Muscle of back (tissue), 11 donors: Measurements from ENCODE around the gene NEURL3. TPM values are rescaled to one million over a fixed set of nuclear protein-coding genes. Genes with fewer than 3 reads are reported as not detected.
"Not testable (repeated sequence)": the region's sequence is repeated elsewhere in the genome, so short reads cannot be mapped to it uniquely, and the experiment has no call there.

ENCODE experiments used
- DNase-seq, 3 donors: peaks; one replicate each; pipeline versions ENCODE4 v3.0.0 to v3.0.0-alpha.2; 2013
- polyA plus RNA-seq, 10 donors: library from polyadenylated mRNA; unstranded; fragments of 120-200 nt; gene quantifications; one replicate each; pipeline ENCODE4 v1.2.1, GENCODE V29; 2013; ENCODE audit not compliant: insufficient read length in 10 of 10

The NEURL3 gene
- polyA plus RNA-seq, 10 donors: 0.09 to 0.39 (median 0.18) TPM; not detected in 3

DNA sequence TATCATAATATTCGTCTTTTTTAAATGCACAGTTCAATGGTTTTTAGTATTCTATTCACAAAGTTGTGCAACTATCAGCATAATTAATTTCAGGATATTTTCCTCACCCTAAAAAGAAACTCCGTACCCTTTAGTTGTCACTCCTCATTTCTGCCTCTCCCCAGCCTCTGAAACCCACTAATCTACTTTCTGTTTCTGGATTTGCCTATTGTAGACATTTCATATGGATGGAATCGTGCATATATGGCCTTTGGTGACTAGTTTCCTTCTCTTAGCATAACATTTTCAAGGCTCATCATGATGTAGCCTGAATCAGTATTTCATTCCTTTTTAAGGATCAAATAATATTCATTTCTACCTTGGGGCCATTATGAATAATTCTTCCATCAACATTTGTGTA is 18.5 kb downstream of the NEURL3 start:
- DNase-seq: no peak

- DNase-seq: peak; percentile 54 to 79 (median 61)
These were observed 19.2 kb downstream of the NEURL3 start for GRCh38 chr2:96485751-96486651.

GRCh38 chr2:96485350-96485749 is 19.8 kb downstream of the NEURL3 start:
- DNase-seq: no peak

GRCh38 chr2:96484091-96484490 is 21.1 kb downstream of the NEURL3 start:
- no peak for DNase-seq

- no peak for DNase-seq
These were observed 27.7 kb downstream of the NEURL3 start for GRCh38 chr2:96477458-96477857.

DNA sequence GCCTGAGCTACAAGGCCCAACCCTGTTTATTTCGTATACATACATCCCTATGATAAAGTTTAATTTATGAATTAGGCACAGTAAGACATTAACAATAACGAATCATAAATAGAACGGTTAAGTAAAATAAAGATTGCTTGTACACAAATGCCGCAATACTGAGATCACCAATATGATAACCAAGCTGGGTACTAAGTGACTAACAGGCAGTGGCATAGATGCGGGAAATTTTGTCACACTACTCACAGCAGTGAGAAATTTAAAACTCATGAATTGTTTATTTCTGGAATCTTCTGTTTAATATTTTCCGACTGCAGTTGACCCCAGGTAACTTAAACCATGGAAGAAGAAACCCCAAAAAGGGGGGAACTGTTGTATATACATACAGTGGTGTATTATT is 33.4 kb downstream of the NEURL3 start:
- no peak for DNase-seq

DNA sequence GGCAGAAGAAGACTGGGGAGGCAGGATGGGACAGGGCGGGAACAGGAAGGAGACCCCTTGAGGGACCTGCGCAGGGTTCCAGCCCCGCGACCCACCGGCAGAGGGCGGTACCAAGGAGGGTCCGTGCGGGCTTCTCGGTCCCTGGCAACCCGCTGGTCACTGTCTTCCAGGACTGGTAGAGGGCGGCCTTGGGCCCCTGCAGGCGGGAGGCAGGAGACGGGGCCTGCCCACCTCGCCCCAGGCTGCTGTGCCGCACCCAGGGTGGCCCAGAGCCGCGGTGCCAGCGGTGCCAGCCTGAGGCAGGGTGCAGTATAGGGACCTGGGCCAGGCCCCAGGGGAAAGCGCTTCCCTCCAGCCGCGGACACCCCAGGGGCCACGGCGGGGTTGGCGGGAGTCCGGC is 34.5 kb downstream of the NEURL3 start:
- DNase-seq: peak in 1 of 3 donors; percentile 28

- no peak for DNase-seq
These were observed 35.0 kb downstream of the NEURL3 start for GRCh38 chr2:96470109-96470508.

- DNase-seq: no peak
These were observed 36.3 kb downstream of the NEURL3 start for GRCh38 chr2:96468904-96469303.

- no peak for DNase-seq
These were observed 40.5 kb downstream of the NEURL3 start for GRCh38 chr2:96464651-96465050.

- no peak for DNase-seq
These were observed 41.1 kb downstream of the NEURL3 start for GRCh38 chr2:96464061-96464460.

DNA sequence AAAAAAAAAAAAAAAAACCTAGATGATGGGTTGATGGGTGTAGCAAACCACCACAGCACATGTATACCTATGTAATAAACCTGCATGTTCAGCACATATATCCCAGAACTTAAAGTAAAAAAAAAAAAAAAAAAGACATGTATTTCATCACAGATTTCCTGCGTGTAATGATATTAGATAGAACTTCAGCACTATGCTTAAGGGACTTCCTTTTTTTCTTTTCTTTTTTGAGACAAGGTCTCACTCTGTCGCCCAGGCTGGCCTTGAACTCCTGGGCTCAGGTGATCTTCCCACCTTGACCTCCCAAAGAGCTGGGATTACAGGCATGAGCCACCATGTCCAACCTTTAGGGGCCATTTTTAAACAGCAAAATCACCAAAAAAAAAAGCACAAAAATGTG is 42.0 kb downstream of the NEURL3 start:
- no peak for DNase-seq

GRCh38 chr2:96461616-96462015 is 43.5 kb downstream of the NEURL3 start:
- DNase-seq: not testable (repeated sequence)

DNA sequence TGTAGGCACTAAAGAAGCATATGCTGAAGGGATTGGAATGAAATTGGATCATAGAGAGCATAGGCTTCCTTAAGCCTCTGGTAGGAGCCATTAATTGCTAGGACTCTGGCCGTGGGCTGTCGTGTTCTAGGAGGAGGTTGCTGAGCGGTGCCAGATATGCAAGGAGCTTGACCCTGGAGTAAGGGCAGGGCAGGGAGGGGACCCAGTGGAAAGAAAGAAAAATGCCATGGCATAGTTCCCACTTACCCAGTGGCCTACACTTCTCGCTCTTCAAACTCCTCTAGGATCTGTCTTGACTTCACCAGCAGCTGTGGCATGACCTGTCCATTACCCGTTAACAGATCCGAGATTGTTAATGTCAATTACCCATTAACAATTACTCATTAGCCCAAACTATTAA is 53.1 kb downstream of the NEURL3 start:
- DNase-seq: no peak

GRCh38 chr2:96449637-96450036 is 55.5 kb downstream of the NEURL3 start:
- DNase-seq: no peak

GRCh38 chr2:96449174-96449573 is 56.0 kb downstream of the NEURL3 start:
- DNase-seq: no peak

DNA sequence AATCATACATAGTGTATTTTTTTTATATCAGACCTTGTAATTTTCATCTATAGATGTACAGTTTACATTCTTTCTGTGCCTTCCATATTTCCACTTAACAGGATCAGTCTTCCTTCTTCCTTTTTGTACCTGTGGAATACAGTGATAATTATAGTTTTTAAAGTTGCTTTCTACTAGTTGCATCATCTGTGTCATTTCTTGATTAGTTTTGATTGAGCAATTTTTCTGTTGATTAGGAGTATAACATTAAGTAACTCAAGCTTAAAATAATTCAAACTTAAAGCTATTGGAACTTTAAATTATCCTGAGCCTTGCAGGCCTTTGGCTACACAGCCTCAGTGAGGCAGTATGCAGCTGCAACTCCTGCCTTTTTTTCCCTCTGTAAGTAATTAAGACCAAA is 57.4 kb downstream of the NEURL3 start:
- DNase-seq: no peak

Other genes with a start within 250 kb of the NEURL3 start
- 10 to 100 TPM; 23.7 to 31.1 (median 25.3) TPM for gene TMEM127, start 239.4 kb downstream of the NEURL3 start, polyA plus RNA-seq
- 10 to 100 TPM; 32.5 to 49.9 (median 43.9) TPM for gene CIAO1, start 239.1 kb downstream of the NEURL3 start, polyA plus RNA-seq
- gene SNRNP200, start 199.8 kb downstream of the NEURL3 start, polyA plus RNA-seq: 100 to 1,000 TPM in 2 of 10 donors, 10 to 100 TPM in 8; 78.0 to 108 (median 89.2) TPM
- gene ITPRIPL1, start 180.0 kb downstream of the NEURL3 start, polyA plus RNA-seq: 1 to 10 TPM; 2.3 to 6.0 (median 3.3) TPM
- 10 to 100 TPM in 4 of 10 donors, 1 to 10 TPM in 6; 7.0 to 17.9 (median 9.6) TPM for gene NCAPH, start 169.6 kb downstream of the NEURL3 start, polyA plus RNA-seq
- 10 to 100 TPM; 16.9 to 42.0 (median 23.4) TPM for gene ARID5A, start 31.4 kb upstream of the NEURL3 start, polyA plus RNA-seq
- gene KANSL3, start 133.0 kb upstream of the NEURL3 start, polyA plus RNA-seq: 10 to 100 TPM; 23.7 to 38.7 (median 30.8) TPM
- 1 to 10 TPM in 4 of 10 donors, under 1 TPM in 6; 0.26 to 2.7 (median 0.80) TPM for gene FER1L5, start 137.4 kb upstream of the NEURL3 start, polyA plus RNA-seq
- gene LMAN2L, start 234.7 kb upstream of the NEURL3 start, polyA plus RNA-seq: 10 to 100 TPM; 20.8 to 27.5 (median 25.9) TPM